Suprapubic skin (tissue), 4 donors: ENCODE measurements around the gene DAP3. TPM values are rescaled to one million over a fixed set of nuclear protein-coding genes. Genes with fewer than 3 reads are reported as not detected.
"Not testable (repeated sequence)": the region's sequence is repeated elsewhere in the genome, so short reads cannot be mapped to it uniquely, and the experiment has no call there.

Experiments used
- DNase-seq, 2 donors: peaks; one replicate each; pipeline ENCODE4 v3.0.0-alpha.2; 2019; ENCODE audit warnings: low spot score in 2 of 2
- H3K27ac ChIP-seq: fragments of 200-600 bp; sonication (generic); one replicate; pipeline ENCODE4 v1.5.1; 2019
- H3K27me3 ChIP-seq: fragments of 200-600 bp; sonication (generic); one replicate; pipeline ENCODE4 v1.5.1; 2019
- H3K36me3 ChIP-seq: fragments of 200-600 bp; sonication (generic); one replicate; pipeline ENCODE4 v1.5.1; 2019
- H3K4me1 ChIP-seq: fragments of 200-600 bp; sonication (generic); one replicate; pipeline ENCODE4 v1.5.1; 2019
- H3K4me3 ChIP-seq: fragments of 200-600 bp; sonication (generic); one replicate; pipeline ENCODE4 v1.5.1; 2019; ENCODE audit warnings: mild to moderate bottlenecking
- H3K9me3 ChIP-seq: fragments of 200-600 bp; sonication (generic); one replicate; pipeline ENCODE4 v1.5.1; 2019
- CTCF ChIP-seq, 2 donors: fragments of 200-600 bp in 1 of 2; fragments of 450-650 bp in 1 of 2; sonication (generic) in 1 of 2; IDR thresholded peaks; one replicate each; pipeline ENCODE4 v1.5.1; 2016 to 2019; ENCODE audit warnings: antibody characterized with exemption in 2 of 2, mild to moderate bottlenecking in 1 of 2, moderate library complexity in 1 of 2
- EP300 ChIP-seq: sonication (generic); formaldehyde crosslinking; IDR thresholded peaks from one replicate; pipeline ENCODE4 v1.6.1; 2017; ENCODE audit warnings: antibody characterized with exemption
- POLR2A ChIP-seq, 2 donors: fragments of 450-650 bp; IDR thresholded peaks; one replicate each; pipeline ENCODE4 v1.6.1; 2017; ENCODE audit warnings: antibody characterized with exemption in 2 of 2, mild to moderate bottlenecking in 2 of 2, moderate library complexity in 2 of 2
- POLR2AphosphoS5 ChIP-seq, 3 donors: sonication (generic); formaldehyde crosslinking; IDR thresholded peaks; one replicate each; pipeline ENCODE4 v1.6.1; 2017; ENCODE audit warnings: antibody characterized with exemption in 3 of 3
- WGBS: methylation state at CpG from one replicate; pipeline ENCODE4 v1.1.5; 2018; 5-methylcytosine and 5-hydroxymethylcytosine counted together
- total RNA-seq, 4 donors: library from RNA; depleted of rRNA; stranded (reverse); fragments of >200 nt; gene quantifications; one replicate each; pipeline ENCODE4 v1.1.0, GENCODE V29; 2016

DAP3 gene
- total RNA-seq, 4 donors from 2014 or later, result 151 to 249 (median 187) TPM

GRCh38 chr1:155673003-155673402 lies 15.9 kb upstream of the DAP3 start:
- no peak overlapping the region for H3K27ac ChIP-seq
- no peaks in the 10 kb centered on the region for H3K4me1 ChIP-seq
- H3K27me3 ChIP-seq, result no peaks in the 10 kb centered on the region
- no peak overlapping the region for H3K4me3 ChIP-seq
- H3K9me3 ChIP-seq, result no peaks in the 10 kb centered on the region
- no peak for DNase-seq
- no peak for TF ChIP-seq EP300
- TF ChIP-seq POLR2AphosphoS5 (IDR thresholded peaks at IDR 0.05), result no peak
- no peak for TF ChIP-seq POLR2A (IDR thresholded peaks at IDR 0.05)
- TF ChIP-seq CTCF (IDR thresholded peaks at IDR 0.05), result no peak
- 91% methylated on average over 6 of the region's 6 CpGs for WGBS
- H3K36me3 ChIP-seq, result peaks cover 95% of the 10 kb centered on the region

GRCh38 chr1:155678027-155678426 lies 10.9 kb upstream of the DAP3 start:
- peaks cover 74% of the 10 kb centered on the region for H3K36me3 ChIP-seq
- WGBS, result 89% methylated on average over 4 of the region's 4 CpGs
- no peak for TF ChIP-seq EP300
- TF ChIP-seq POLR2A (IDR thresholded peaks at IDR 0.05), result no peak
- no peak for TF ChIP-seq CTCF (IDR thresholded peaks at IDR 0.05)
- TF ChIP-seq POLR2AphosphoS5 (IDR thresholded peaks at IDR 0.05), result no peak
- no peak overlapping the region for H3K4me3 ChIP-seq
- no peaks in the 10 kb centered on the region for H3K27me3 ChIP-seq
- no peaks in the 10 kb centered on the region for H3K4me1 ChIP-seq
- no peaks in the 10 kb centered on the region for H3K9me3 ChIP-seq
- H3K27ac ChIP-seq, result no peak overlapping the region
- no peak for DNase-seq

GRCh38 chr1:155678992-155679391 lies 9.9 kb upstream of the DAP3 start:
- DNase-seq, H3K4me1 ChIP-seq, H3K9me3 ChIP-seq, H3K27me3 ChIP-seq, H3K27ac ChIP-seq, H3K4me3 ChIP-seq: not testable (repeated sequence)
- WGBS, result 90% methylated on average over 1 of the region's 1 CpG
- peaks cover 67% of the 10 kb centered on the region for H3K36me3 ChIP-seq

- Histone ChIP-seq H3K27me3 (no peaks in the 10 kb centered on the region), H3K27ac (no peak overlapping the region), H3K9me3 (no peaks in the 10 kb centered on the region), H3K36me3 (peaks cover 52% of the 10 kb centered on the region), H3K4me3 (no peak overlapping the region), H3K4me1 (peaks cover 20% of the 10 kb centered on the region)
- no peak for DNase-seq
- 95% methylated on average over 6 of the region's 6 CpGs for WGBS
- TF ChIP-seq EP300 (no peak), CTCF (IDR thresholded peaks at IDR 0.05) (no peak), POLR2AphosphoS5 (IDR thresholded peaks at IDR 0.05) (no peak), POLR2A (IDR thresholded peaks at IDR 0.05) (no peak)
Measured at GRCh38 chr1:155680531-155680930, 8.4 kb upstream of the DAP3 start.

GRCh38 chr1:155681776-155682175 lies 7.1 kb upstream of the DAP3 start:
- no peak for DNase-seq
- H3K9me3 ChIP-seq, result no peaks in the 10 kb centered on the region
- H3K27me3 ChIP-seq, result no peaks in the 10 kb centered on the region
- peaks cover 40% of the 10 kb centered on the region for H3K36me3 ChIP-seq
- peaks cover 32% of the 10 kb centered on the region for H3K4me1 ChIP-seq
- TF ChIP-seq POLR2AphosphoS5 (IDR thresholded peaks at IDR 0.05) (no peak), CTCF (IDR thresholded peaks at IDR 0.05) (no peak), EP300 (no peak), POLR2A (IDR thresholded peaks at IDR 0.05) (no peak)
- WGBS, result 88% methylated on average over 2 of the region's 2 CpGs
- H3K4me3 ChIP-seq, result no peak overlapping the region
- H3K27ac ChIP-seq, result no peak overlapping the region

GRCh38 chr1:155687705-155688323 lies 1.1 kb upstream of the DAP3 start:
- 0% methylated on average over 23 of the region's 35 CpGs for WGBS
- Histone ChIP-seq H3K4me3 (peak overlapping the region; percentile 95), H3K27ac (peak overlapping the region; percentile 94), H3K4me1 (peaks cover 47% of the 10 kb centered on the region)
- not testable (repeated sequence) for DNase-seq, H3K36me3 ChIP-seq, H3K9me3 ChIP-seq, H3K27me3 ChIP-seq
